Measurements from ENCODE around the gene PPP1R16B.
"Not testable (repeated sequence)": the region's sequence is repeated elsewhere in the genome, so short reads cannot be mapped to it uniquely, and the experiment has no call there.

PPP1R16B gene

GRCh38 chr20:38794057-38794456, 11.4 kb upstream of the PPP1R16B start:
- not testable (repeated sequence) for DNase-seq

DNA sequence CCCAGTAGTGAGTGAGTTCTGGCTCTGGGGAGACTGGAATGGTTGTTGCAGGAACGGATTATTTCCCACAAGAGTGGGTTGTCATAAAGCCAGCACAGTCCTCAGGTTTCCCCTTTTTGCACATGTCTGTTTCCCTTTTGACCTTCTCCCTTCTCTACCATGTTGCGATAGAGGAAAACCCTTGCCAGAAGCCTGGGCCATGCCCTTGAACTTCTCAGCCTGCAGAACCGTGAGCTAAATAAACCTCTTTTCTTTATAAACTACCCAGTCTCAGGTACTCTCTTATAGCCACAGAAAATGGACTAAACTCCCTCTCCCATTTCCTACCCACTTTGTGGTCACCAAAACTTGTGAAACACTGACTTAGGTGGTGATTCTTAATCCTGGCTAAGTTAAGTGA, 7.2 kb upstream of the PPP1R16B start:
- no peak for DNase-seq

GRCh38 chr20:38799203-38799602, 6.3 kb upstream of the PPP1R16B start:
- peak; percentile 10 for DNase-seq

DNA sequence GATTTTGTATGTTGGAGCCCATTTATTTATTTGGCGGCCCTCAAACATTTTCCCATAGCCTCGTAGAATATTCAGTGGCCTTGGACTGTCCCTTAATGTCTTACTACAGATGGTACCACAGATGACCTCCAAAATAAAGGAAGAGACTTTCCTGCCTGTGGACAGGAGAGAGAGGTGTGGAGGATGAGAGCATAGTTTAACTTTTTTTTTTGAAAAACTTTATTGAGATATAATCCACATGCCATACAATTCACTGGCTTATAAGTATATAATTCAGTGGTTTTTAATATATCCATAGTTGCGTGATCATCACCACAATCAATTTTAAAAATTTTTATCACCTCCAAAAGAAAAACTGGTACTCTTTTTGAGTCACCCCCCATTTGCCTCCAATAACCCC, 4.6 kb upstream of the PPP1R16B start:
- no peak for DNase-seq

DNA sequence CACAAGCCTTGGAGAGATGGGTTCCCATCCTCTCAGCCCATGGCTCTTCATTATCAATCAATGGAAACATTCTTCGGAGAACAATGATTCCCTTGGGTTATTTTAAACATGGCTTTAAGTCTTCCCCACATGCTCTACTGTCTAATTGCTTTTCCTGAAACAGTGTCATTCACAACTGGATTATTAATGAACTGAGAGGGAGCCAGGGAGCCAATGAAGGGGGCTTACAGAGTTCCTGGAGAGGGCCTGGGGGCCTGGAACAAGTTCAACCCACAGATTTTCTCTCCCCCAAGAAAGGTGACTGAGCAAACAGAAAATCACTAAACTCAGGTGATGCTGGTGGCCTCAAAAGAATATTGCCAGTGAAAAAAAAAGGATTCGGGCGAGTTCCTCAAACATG, 1.3 kb upstream of the PPP1R16B start:
- DNase-seq: no peak

DNA sequence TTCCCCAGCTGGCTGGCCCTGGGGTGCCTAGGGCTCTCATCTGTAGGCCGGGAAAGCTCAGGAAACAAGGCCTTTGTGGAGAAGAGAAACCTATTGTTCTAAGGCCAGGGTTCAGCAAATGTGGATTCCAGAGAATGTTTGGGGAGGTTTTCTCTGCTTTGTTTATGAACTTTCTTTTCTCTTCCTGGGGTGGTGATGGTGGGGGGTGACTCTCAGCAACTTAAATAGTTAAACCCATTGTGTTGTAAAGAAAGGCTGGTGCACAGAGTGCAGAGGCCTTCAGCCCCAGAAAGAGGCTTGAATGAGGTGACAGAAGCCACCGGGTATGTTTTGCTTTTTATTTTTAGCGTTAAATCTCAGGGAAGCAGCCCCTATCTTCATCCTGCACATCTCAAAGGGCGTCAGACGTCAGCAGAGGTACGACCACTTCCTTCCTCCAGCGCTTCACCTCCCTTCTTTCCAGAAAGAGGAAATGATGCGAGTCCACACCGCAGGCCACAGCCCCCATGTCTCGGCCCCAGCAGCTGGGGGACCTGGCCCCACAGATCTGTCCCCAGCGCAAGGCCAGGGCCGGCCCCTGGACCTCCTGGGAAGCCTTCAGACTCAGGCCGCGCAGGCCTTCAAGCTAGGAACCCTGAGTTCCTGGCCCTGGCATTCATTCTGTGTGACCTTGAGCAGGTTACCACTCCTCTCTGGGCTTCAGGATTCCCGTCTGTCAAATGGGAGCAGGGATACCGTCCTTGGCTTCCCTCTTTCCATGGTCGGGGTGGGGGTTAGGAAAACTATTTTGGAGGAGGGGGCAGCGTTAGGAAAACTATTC, 605 bp upstream of the PPP1R16B start:
- DNase-seq: peak; percentile 83

DNA sequence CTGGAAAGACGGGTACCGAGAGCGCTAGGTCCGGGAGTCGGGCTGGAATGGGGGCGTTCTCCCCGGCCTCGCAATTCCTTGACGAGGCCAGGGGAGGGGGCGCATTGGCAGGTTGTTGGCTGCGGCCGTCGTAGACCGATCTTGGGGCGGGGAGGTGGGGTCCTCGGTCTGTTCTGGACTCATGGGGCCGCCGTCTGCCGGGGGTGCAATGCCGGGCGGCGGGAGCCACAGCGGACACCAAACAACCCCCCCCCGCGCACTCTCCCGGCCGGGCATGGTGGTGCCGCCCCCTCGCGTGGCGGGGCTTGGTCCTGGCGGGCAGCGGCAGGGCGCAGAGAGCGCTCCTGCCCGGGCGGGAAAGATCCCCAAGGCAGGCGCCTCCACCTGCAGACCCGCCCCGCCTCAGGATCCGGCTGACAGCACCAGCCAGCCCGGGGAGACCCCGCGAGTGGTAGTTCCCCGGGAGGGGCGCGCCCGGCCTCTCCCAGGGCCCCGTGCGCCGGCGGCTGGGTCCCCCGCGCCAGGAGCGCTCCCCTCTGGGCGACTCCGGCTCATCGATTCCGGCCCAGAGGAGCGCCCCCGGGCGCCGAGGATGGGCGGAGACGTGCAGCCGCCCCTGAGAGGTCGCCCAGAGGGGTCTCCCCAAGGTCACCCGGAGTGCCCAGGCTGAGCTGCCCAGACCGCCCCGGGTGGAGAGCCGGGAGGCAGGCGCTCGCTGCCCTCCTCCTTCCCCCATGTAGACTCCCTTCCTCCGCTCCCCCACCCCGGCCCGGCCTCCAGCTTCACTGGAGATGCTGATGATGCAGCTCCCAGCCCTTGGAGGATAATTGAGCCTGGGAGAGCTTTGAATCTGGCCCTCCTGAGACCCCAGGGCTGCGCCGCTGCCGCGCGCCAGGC, 709 bp downstream of the PPP1R16B start:
- DNase-seq: peak; percentile 47

DNA sequence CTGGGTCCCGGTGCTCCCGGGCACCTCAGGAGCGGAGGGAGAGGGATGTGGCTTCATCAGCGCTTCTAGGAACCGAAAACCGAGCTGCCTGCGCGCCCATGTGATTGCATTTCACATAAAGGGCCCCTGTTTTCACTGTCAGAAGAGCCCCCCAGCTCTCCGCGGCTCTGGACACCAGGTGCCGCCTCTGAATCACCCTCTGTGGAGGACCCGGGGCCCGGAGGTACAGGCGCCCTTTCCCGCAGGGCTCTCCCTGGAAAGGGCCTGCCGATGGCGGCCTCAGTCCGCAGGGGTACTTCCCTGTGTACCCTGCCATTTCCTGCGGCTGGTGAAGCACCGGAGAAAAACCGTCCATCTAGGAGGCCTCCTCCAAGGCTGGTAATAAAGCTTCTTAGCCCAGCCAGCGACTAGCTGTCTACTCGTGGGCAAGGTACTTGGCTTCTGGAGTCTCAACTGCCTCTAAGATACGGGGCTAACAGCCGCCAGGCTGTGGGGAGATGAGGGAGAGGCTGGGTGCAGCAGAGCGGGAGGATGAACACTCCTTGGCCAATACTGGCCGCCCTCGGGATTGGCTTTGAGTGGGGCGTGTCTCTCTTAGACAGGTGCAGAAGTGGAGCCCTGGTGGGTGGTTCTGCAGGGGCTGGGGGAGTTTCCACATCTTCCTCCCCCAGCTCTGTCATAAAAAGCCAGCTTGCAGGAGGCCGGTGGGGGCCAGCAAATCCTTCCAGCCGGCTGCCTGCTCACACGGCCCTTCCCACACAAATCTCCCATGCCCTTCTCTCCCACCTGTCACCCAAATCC, 1.6 kb downstream of the PPP1R16B start:
- DNase-seq: peak; percentile 35

GRCh38 chr20:38809942-38810341, 4.4 kb downstream of the PPP1R16B start:
- no peak for DNase-seq

GRCh38 chr20:38810926-38811630, 5.6 kb downstream of the PPP1R16B start:
- no peak for DNase-seq

GRCh38 chr20:38811769-38812168, 6.3 kb downstream of the PPP1R16B start:
- no peak for DNase-seq

DNA sequence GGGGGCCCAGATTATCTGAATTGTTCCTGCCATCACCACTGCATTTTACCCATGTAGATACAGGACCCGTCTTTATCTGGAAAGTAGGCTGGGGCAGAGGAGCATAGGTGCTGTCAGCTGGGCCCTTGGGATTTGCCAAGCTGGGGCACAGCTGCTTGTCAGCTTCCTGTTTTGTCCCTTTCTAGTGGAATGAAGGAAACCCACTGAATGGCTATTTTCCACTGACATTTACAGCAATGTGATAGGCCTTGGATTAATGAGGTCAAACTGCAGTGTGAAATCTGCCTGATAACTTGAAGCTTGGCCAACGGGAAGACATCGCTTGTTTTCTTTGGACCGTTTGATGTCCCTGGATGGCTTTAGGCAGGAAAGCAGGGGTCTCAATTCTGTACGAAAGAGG, 6.7 kb downstream of the PPP1R16B start:
- no peak for DNase-seq

DNA sequence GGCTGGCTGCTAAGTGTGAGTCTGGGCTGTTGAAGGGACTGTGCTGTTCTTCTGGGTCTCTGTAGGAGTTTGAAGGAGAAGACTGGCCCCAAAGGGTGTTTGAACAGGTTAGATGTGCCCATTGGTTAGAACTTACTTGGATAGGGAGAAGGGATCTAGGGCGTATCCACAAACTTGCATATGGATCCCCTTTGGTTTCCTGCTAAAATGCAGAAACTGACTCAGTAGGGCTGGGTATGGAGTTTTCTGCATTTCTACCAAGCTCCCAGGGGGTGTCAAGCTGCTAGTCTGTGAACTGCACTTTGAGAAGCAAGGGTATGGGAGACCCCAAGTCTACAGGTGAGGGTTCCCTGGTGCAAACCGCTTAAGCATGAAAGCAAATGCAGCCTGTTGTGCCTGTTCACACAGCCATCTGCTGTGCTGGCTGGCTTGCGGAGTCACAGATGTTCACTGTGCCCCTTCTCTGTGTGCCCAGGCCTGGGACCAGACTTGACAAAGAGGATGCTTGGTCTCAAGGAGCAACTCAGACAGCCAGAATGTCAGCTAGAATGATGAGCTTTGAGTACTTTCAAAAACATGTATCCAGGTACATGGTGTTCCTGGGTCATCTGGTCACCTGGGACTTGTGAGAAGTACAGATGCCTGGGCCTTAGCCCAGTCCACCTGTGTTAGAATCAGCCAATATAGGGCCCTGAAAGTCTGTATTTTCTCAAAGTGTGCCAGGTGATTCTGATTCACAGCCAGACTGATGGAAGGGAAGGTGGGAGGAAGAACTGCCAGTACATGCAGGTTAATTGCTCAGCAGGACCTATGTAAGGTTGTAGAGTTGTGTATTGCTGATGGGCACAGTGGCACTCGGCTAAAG, 7.4 kb downstream of the PPP1R16B start:
- no peak for DNase-seq

GRCh38 chr20:38813574-38813962, 8.1 kb downstream of the PPP1R16B start:
- not testable (repeated sequence) for DNase-seq

DNA sequence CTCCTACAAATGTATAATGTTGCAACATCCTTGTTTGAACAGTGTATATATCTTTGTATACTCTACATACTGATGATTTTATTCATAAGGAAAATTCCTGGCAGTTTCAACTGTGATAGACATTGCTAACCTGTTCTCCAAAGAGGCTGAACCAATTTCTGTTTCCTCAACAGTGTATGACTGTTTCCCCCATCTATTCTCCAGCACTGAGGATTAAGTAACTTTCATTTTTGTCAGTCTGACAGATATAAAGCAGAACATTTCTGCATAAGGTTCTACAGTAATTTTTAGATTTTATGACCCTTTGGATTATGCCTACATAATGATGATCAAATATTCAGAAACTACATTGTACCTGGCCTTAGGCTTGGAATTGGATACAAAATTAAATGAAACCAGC, 9.9 kb downstream of the PPP1R16B start:
- no peak for DNase-seq

GRCh38 chr20:38818113-38819065, 12.9 kb downstream of the PPP1R16B start:
- DNase-seq: no peak

GRCh38 chr20:38825571-38825900, 20.0 kb downstream of the PPP1R16B start:
- DNase-seq: no peak

DNA sequence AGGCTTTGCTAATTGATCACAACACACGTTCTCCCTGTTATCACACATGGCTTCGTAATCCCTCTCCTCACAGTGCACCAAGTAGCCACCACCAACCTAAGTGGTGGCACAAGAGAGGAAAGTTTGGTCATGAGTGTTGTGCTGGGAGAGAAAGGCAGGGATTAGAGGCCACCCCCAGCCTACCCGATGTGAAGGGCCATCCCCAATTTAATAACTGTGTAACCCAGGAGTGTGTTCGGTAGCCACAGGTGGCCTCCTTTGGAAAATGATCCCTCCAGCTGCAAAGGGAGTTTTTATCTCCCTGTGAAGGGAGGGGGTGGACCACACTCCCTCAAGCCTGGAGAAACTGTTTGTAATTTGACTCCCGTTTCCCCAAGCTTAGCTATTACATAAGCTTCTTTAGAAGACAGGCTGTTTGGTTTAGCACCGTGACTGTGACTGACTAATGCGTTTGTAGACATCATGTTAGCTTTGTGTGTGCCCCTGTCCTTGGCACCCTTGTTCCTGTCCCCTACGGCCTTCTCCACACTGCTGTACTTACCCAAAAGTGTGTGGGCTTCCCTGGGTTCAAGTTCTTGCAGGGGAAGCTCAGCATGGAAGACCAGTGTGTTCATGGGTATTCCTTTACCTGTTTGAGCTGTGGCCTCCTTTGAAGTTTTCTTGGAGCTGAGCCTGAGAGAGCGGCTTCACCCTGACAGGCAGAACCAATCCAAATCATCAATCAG, 20.6 kb downstream of the PPP1R16B start:
- DNase-seq: no peak

- DNase-seq: no peak
Measured at GRCh38 chr20:38827770-38828281, 22.3 kb downstream of the PPP1R16B start.

Data from activated CD4-positive, alpha-beta T cell treated with anti-CD3 and anti-CD28 coated beads, Interleukin-2, amount 50 U/mL, for 16 hours (primary cell).